ENCODE data around the gene PAM16.
"Not testable (repeated sequence)": the region's sequence is repeated elsewhere in the genome, so short reads cannot be mapped to it uniquely, and the experiment has no call there.

DNA sequence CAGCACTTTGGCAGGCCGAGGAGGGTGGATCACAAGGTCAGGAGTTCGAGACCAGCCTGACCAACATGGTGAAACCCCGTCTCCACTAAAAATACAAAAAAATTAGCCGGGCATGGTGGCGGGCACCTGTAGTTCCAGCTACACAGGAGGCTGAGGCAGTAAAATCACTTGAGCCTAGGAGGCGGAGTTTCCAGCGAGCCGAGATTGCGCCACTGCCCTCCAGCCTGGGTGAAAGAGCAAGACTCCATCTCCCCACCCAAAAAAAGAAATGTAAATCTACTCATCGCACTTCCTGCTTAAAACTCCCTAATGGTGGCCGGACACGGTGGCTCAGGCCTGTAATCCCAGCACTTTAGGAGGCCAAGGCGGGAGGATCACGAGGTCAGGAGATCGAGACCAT, 42.7 kb upstream of the PAM16 start:
- not testable (repeated sequence) for TF ChIP-seq CTCF, POLR2AphosphoS5, EP300 (IDR thresholded peaks at IDR 0.05)
